GM18498 (cell line): ENCODE measurements around the gene FASN.
"Not testable (repeated sequence)": the region's sequence is repeated elsewhere in the genome, so short reads cannot be mapped to it uniquely, and the experiment has no call there.

Experiments used
- ATAC-seq: cut with Tn5 transposase; IDR thresholded peaks from one replicate; pipeline ENCODE4 v1.9.1; 2021; ENCODE audit warnings: mild to moderate bottlenecking, moderate library complexity; ENCODE audit not compliant: unreplicated experiment

Gene FASN

GRCh38 chr17:82098169-82098938 lies at the start of gene FASN:
FASN (minus strand) TSS chr17:82098236; CDS start chr17:82096445, 1,791 bp downstream.
- ATAC-seq = peak; percentile 74

- no peak for ATAC-seq
Measured at GRCh38 chr17:82146663-82147654, 48.9 kb upstream of the FASN start.

- ATAC-seq = no peak
Measured at GRCh38 chr17:82145550-82146155, 47.6 kb upstream of the FASN start.

- no peak for ATAC-seq
Measured at GRCh38 chr17:82143333-82143732, 45.3 kb upstream of the FASN start.

GRCh38 chr17:82139961-82140360 lies 41.9 kb upstream of the FASN start:
- ATAC-seq = not testable (repeated sequence)

GRCh38 chr17:82138511-82138992 lies 40.5 kb upstream of the FASN start:
- no peak for ATAC-seq

GRCh38 chr17:82134101-82134500 lies 36.1 kb upstream of the FASN start:
- no peak for ATAC-seq

- ATAC-seq = not testable (repeated sequence)
Measured at GRCh38 chr17:82133166-82133953, 35.3 kb upstream of the FASN start.

GRCh38 chr17:82129095-82129494 lies 31.1 kb upstream of the FASN start:
- ATAC-seq = no peak

GRCh38 chr17:82128287-82128686 lies 30.3 kb upstream of the FASN start:
- ATAC-seq = no peak

GRCh38 chr17:82127704-82128103 lies 29.7 kb upstream of the FASN start:
- ATAC-seq = no peak

GRCh38 chr17:82127315-82127595 lies 29.2 kb upstream of the FASN start:
- ATAC-seq = no peak

- no peak for ATAC-seq
Measured at GRCh38 chr17:82126556-82127314, 28.7 kb upstream of the FASN start.

- no peak for ATAC-seq
Measured at GRCh38 chr17:82124101-82124500, 26.1 kb upstream of the FASN start.

- ATAC-seq = no peak
Measured at GRCh38 chr17:82121660-82122629, 23.9 kb upstream of the FASN start.

GRCh38 chr17:82121246-82121645 lies 23.2 kb upstream of the FASN start:
- ATAC-seq = no peak

- ATAC-seq = no peak
Measured at GRCh38 chr17:82120148-82120547, 22.1 kb upstream of the FASN start.

GRCh38 chr17:82118815-82119380 lies 20.9 kb upstream of the FASN start:
- no peak for ATAC-seq
